Measurements from ENCODE around the gene NUDT16L1. TPM values are rescaled to one million over a fixed set of nuclear protein-coding genes. Genes with fewer than 3 reads are reported as not detected.
A peak's percentile ranks its signal among the peaks of the same experiment; 100 is the strongest.

Gene NUDT16L1
- total RNA-seq, 2 donors from 2014 or later = 57.4 to 75.3 TPM

DNA sequence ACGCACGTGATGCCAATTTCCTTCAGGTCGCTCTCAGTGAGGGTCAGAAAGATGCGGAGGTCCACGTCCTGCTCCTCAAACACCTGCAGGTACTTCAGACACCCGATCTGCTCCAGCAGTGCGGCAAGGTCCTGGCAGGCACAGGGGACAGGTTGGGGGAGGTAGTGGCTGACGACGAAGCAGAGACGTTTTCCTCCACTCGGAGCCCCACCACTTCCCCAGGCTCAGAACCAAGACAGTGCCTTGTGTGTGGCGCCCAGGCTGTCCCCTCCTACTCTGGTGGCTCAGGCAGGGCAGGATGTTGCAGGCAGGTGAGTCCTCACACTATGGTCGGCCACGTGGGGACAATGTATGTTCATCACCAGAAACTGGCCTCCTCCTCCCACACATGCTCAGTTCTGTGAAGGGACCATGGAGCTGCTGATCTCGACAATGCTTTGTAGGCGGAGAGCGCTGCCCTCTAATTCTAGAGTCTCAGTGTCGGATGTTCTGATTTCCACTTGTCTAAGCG is 5.7 kb downstream of the NUDT16L1 start:
- intact Hi-C loops (cut with DNase I) = no loop called here
- H3K27me3 ChIP-seq (replicated peaks; ENCODE audit: insufficient read depth) = no peaks in the 10 kb centered on the region
- H3K27ac ChIP-seq = no peak overlapping the region
- H3K9me3 ChIP-seq = no peaks in the 10 kb centered on the region
- peaks cover 13% of the 10 kb centered on the region for H3K4me1 ChIP-seq (replicated peaks)
- TF ChIP-seq POLR2A (IDR thresholded peaks at IDR 0.05) = no peak
- no peak for TF ChIP-seq POLR2AphosphoS5 (IDR thresholded peaks at IDR 0.05)
- TF ChIP-seq, protein P1, sequence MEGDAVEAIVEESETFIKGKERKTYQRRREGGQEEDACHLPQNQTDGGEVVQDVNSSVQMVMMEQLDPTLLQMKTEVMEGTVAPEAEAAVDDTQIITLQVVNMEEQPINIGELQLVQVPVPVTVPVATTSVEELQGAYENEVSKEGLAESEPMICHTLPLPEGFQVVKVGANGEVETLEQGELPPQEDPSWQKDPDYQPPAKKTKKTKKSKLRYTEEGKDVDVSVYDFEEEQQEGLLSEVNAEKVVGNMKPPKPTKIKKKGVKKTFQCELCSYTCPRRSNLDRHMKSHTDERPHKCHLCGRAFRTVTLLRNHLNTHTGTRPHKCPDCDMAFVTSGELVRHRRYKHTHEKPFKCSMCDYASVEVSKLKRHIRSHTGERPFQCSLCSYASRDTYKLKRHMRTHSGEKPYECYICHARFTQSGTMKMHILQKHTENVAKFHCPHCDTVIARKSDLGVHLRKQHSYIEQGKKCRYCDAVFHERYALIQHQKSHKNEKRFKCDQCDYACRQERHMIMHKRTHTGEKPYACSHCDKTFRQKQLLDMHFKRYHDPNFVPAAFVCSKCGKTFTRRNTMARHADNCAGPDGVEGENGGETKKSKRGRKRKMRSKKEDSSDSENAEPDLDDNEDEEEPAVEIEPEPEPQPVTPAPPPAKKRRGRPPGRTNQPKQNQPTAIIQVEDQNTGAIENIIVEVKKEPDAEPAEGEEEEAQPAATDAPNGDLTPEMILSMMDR (IDR thresholded peaks at IDR 0.05) = no peak
- peaks cover 7 to 14% of the 10 kb centered on the region in 2 donors for H3K36me3 ChIP-seq
- 87% methylated on average over 19 of the region's 19 CpGs for WGBS
- no peak for DNase-seq (ENCODE audit: low spot score)
- H3K4me3 ChIP-seq = no peak overlapping the region

DNA sequence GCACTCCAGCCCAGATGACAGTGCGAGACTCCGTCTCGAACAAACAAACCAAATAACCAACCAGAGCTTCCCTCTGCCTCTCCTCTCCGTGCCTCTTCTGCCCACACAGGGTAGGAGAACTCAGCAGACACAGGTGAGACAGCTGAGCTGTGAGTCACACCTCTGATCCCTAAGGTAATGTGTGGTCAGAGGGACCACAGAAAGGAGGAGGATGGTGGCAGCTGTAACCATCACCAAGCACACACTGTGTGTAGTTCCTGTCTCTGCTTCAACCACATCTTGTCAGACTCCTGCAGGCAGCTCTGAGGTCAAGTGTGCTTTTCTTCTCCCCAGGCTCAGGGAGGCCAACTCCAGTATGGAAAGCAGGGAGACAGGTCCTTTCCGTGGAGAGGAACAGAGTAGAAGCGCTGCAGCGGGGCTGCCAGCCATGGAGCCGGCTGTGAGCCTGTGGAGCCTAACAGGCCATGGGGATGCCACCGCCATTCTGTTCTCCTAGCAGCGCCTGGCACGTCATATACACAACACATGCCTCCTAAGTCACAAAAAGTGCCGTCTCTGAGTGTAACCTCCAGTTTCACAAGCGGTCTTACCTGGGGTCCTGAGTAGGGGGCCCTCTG is 7.1 kb downstream of the NUDT16L1 start:
- intact Hi-C loops (cut with DNase I) = no loop called here
- H3K4me3 ChIP-seq = no peak overlapping the region
- H3K36me3 ChIP-seq = peaks cover 7 to 14% of the 10 kb centered on the region in 2 donors
- no peaks in the 10 kb centered on the region for H3K27me3 ChIP-seq (replicated peaks; ENCODE audit: insufficient read depth)
- 93% methylated on average over 13 of the region's 13 CpGs for WGBS
- H3K4me1 ChIP-seq (replicated peaks) = peaks cover 1% of the 10 kb centered on the region
- no peak for DNase-seq (ENCODE audit: low spot score)
- H3K9me3 ChIP-seq = no peaks in the 10 kb centered on the region
- TF ChIP-seq POLR2AphosphoS5 (IDR thresholded peaks at IDR 0.05) (no peak), POLR2A (IDR thresholded peaks at IDR 0.05) (no peak)
- TF ChIP-seq, protein P1 (IDR thresholded peaks at IDR 0.05) = no peak
- no peak overlapping the region for H3K27ac ChIP-seq

DNA sequence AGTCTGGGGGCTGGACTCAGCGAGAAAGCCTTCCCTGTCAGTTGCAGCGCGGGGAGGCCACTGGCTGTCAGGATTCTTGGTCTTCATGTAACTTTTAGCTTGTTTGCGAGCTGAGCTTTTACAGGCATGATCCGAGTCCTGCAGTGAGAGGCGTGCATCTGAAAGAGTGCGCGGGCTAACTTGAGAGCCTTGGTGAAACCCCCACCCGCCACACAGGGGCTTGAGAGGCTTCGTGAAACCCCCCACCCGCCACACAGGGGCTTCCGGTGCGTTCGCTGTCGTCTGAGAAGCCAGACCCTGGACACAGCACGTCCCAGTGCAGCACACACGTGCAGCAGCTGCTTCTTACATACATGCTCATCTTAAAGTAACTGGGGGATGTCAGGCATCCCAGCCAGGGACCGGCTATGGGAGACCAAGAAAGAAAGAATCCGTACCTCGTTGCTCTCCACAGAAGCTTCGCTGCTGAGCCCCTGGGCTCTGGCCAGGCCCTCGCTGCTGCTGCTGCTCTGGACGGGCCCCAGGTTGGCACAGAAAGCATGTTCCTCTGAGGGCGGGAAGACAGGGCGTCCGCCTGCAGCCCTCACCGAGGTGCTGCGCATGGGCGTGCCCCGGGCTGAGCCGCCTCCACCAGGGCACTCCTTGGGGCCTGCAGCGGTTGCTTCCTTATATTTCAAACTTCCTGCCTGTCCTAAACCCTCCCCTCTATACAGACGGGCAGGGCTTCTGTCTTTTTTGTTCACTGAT is 7.8 kb downstream of the NUDT16L1 start:
- Histone ChIP-seq H3K27me3 (replicated peaks; ENCODE audit: insufficient read depth) (no peaks in the 10 kb centered on the region), H3K4me1 (replicated peaks) (no peaks in the 10 kb centered on the region), H3K36me3 (peaks cover 7 to 14% of the 10 kb centered on the region in 2 donors), H3K9me3 (no peaks in the 10 kb centered on the region), H3K27ac (peak overlapping the region in 1 of 2 donors; percentile 19), H3K4me3 (no peak overlapping the region)
- WGBS = 62% methylated on average over 33 of the region's 33 CpGs
- no peak for TF ChIP-seq POLR2A (IDR thresholded peaks at IDR 0.05)
- TF ChIP-seq POLR2AphosphoS5 (IDR thresholded peaks at IDR 0.05) = peak; percentile 51
- DNase-seq (ENCODE audit: low spot score) = peak; percentile 72
- intact Hi-C loops (cut with DNase I) = no loop called here

DNA sequence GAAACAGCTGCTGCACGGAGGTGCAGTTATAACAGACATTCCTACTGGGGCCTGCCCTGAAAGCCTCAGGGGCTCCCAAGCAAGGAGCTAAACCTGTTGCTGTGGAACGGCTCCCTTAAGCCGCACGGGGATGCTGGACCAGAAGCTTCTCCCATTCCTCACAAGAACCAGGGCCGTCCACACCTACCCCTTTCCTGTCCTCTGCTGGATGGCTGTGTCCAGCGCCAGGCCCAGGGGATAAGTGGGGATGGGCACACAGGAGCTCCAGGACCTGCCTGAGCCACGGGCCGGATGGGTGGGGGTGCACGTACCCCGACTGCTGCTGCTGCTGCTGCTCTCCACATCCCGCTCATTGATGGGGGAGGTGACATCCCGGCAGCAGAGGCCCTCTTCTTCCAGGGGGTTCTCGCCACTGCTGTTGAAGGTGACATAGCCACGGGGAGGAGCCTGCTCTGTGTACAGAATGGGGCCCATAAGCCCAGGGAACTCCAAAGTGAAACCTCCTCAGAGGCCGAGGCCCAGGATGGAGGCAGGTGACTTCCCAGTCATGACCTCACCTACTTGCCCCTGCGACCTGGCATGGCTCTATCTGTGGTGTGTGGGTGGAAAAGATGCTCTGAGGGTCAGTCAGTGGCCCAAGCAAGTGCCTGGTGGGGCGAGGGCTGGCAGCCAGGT is 8.6 kb downstream of the NUDT16L1 start:
- intact Hi-C loops (cut with DNase I) = no loop called here
- Histone ChIP-seq H3K4me3 (no peak overlapping the region), H3K9me3 (no peaks in the 10 kb centered on the region), H3K36me3 (peaks cover 7 to 14% of the 10 kb centered on the region in 2 donors), H3K4me1 (replicated peaks) (no peaks in the 10 kb centered on the region), H3K27ac (peak overlapping the region in 1 of 2 donors; percentile 19), H3K27me3 (replicated peaks; ENCODE audit: insufficient read depth) (no peaks in the 10 kb centered on the region)
- TF ChIP-seq, protein P1 (IDR thresholded peaks at IDR 0.05) = no peak
- TF ChIP-seq POLR2AphosphoS5 (IDR thresholded peaks at IDR 0.05) (no peak), POLR2A (IDR thresholded peaks at IDR 0.05) (no peak)
- DNase-seq (ENCODE audit: low spot score) = no peak
- 71% methylated on average over 17 of the region's 17 CpGs for WGBS

DNA sequence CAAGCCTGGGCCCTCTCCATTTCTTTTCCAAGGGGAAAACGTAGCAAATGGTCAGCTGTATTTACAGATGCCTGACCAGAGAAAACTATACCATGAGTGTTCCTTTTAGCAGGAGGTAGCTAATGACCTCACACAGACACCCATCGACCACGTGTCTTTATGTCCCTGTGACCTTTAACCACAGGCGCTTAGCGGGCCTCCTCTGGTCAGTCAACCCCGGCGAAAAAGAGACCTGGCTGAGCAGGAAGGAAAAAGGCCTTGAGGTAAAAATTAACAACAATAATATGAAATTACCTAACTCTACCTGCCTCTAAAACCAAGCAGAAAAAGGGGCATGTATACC is 9.1 kb downstream of the NUDT16L1 start:
- no peak for DNase-seq (ENCODE audit: low spot score)
- no peaks in the 10 kb centered on the region for H3K27me3 ChIP-seq (replicated peaks; ENCODE audit: insufficient read depth)
- H3K4me3 ChIP-seq = no peak overlapping the region
- H3K27ac ChIP-seq = no peak overlapping the region
- H3K9me3 ChIP-seq = no peaks in the 10 kb centered on the region
- intact Hi-C loops (cut with DNase I) = no loop called here
- 74% methylated on average over 7 of the region's 7 CpGs for WGBS
- TF ChIP-seq, protein P1 (IDR thresholded peaks at IDR 0.05) = no peak
- no peak for TF ChIP-seq POLR2AphosphoS5 (IDR thresholded peaks at IDR 0.05)
- no peak for TF ChIP-seq POLR2A (IDR thresholded peaks at IDR 0.05)
- H3K36me3 ChIP-seq = peaks cover 7 to 14% of the 10 kb centered on the region in 2 donors
- no peaks in the 10 kb centered on the region for H3K4me1 ChIP-seq (replicated peaks)
